ENCODE measurements around the gene CLASP2. TPM values are rescaled to one million over a fixed set of nuclear protein-coding genes. Genes with fewer than 3 reads are reported as not detected.
A peak's percentile ranks its signal among the peaks of the same experiment; 100 is the strongest.

CLASP2 gene
- total RNA-seq, 1 donor from 2014 or later = 54.0 TPM

GRCh38 chr3:33637482-33637881 lies 80.6 kb downstream of the CLASP2 start:
- no peak for DNase-seq (ENCODE audit: low read depth in 2 of 2)

GRCh38 chr3:33636125-33636850 lies 81.8 kb downstream of the CLASP2 start:
- peak; percentile 64 to 75 for DNase-seq (ENCODE audit: low read depth in 2 of 2)

DNA sequence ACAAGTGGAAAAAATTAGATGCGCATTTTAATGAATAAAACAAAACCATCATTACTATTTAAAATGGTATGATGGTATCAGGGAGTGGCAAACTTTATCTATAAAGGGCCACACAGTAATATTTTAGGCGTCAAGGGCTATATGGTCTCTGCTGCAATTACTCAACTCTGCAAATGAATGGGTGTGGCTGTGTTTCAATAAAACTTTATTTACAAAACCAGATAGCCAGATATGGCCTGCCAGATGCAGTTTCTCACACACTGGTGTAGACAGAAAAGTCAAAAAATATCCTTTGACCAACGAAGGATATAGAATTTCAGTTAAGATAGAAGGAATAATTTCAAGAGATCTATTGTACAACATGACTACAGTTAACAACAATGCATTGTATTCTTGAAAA lies 83.8 kb downstream of the CLASP2 start:
- no peak for DNase-seq (ENCODE audit: low read depth in 2 of 2)

GRCh38 chr3:33629219-33629618 lies 88.8 kb downstream of the CLASP2 start:
- DNase-seq (ENCODE audit: low read depth in 2 of 2) = no peak

DNA sequence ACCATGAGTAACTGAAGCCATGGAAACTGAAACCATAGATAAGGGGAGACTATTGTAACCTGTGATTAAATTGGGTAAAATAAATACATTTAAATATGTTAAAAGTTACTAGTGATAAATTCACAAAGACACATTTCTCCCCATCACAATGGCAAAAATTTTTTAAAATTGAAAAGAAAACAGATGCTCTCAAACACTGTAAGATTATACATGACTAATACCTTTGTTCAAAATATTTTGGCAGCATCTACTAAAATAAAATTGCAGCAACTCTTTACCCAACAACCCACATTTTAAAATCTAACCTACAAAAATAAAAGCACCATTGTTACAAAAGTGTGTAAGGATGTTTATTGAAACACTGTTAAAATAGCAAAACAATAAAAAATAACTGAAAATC lies 93.3 kb downstream of the CLASP2 start:
- DNase-seq (ENCODE audit: low read depth in 2 of 2) = peak in 1 of 2 donors; percentile 2

GRCh38 chr3:33613041-33613440 lies 105.0 kb downstream of the CLASP2 start:
- no peak for DNase-seq (ENCODE audit: low read depth in 2 of 2)

DNA sequence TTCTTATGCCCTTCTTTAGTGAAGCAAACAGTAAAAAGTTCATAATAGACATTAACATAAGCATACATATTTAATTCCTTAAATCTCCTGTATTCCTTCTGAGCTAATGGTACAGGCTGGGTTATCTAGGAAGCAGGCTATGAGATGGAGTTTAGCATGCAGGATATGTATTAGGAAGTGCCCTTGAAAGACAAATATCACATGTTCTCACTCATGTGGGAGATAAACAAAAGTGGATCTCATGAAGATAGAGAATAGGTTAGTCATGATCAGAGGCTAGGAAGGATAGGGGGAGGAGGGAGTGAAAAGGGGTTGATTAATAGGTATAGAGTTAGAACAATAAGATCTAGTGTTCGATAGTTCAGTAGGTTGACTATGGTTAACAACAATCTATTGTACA lies 105.4 kb downstream of the CLASP2 start:
- DNase-seq (ENCODE audit: low read depth in 2 of 2) = peak in 1 of 2 donors; percentile 63

DNA sequence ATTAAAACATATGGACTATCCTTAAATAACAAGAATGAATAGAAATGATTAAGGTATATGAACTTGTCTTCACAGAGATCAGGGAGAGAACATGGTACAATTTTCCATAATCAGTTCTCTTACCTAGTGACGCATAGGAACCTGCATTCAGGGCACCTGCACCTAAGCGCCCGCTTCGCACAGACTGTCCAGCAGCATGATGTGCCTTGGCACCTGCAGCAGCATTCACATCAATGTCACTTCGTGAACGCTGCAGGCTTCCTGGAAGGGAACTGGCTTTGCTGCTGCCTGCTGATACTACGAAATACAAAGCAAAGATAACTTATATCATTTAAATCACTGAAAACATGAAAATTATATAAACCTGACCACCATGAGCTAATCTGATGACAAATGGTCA lies 115.2 kb downstream of the CLASP2 start:
- no peak for DNase-seq (ENCODE audit: low read depth in 2 of 2)

- DNase-seq (ENCODE audit: low read depth in 2 of 2) = no peak
Observed at GRCh38 chr3:33597257-33597689, 120.8 kb downstream of the CLASP2 start.

DNA sequence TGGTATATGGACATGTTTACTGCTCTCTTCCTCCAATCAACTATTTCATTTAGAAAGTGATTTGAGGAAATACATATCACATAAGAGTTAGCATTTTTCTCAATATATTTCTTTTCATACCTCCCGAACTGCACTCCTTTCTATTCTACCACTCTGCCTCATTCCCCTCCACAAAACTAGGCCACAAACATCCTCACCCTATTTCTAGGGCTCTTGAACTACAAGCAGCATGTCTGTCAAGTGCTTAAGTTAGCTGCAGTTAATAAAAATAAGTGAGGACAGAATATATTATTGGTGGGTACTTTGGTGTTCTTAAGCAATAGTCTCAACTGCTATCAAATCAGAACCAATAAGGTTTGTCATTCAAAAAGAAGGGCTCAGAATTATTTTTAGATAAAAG lies 125.1 kb downstream of the CLASP2 start:
- no peak for DNase-seq (ENCODE audit: low read depth in 2 of 2)

GRCh38 chr3:33590541-33590940 lies 127.5 kb downstream of the CLASP2 start:
- DNase-seq (ENCODE audit: low read depth in 2 of 2) = no peak

DNA sequence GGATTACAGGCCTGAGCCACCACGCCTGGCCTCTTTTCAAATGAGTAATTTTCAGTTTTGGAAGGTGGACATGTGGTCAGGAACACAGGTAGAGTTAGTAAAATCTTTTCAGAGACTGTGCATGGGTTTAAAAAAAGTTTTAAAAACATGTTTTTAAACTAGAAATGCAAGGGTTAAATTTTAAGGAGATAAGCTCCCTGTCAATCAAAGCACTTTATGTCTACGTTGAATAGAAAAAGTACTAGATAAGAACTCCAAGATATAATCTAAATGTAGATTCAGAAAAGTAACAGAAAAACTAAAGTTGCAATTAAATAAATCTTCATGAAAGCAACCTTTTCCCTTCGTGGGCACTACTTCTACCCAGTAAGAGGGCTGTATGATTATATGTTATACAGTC lies 131.7 kb downstream of the CLASP2 start:
- DNase-seq (ENCODE audit: low read depth in 2 of 2) = no peak

DNA sequence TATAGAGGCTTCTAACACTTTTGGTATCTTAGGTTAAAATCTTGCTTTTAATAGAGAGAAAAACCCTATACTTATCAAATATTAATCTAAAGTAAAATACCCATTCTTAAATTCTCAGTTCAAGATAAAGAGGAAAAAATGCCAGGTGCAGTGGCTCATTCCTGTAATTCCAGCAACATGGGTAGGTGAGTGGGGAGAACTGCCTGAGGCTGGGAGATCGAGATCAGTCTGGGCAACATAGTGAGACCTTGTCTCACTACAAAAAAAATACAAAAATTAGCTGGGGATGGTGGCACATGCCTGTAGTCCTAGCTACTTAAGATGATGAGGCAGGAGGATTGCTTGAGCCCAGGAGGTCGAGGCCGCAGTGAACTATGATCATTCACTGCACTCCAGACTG lies 135.8 kb downstream of the CLASP2 start:
- DNase-seq (ENCODE audit: low read depth in 2 of 2) = no peak

DNA sequence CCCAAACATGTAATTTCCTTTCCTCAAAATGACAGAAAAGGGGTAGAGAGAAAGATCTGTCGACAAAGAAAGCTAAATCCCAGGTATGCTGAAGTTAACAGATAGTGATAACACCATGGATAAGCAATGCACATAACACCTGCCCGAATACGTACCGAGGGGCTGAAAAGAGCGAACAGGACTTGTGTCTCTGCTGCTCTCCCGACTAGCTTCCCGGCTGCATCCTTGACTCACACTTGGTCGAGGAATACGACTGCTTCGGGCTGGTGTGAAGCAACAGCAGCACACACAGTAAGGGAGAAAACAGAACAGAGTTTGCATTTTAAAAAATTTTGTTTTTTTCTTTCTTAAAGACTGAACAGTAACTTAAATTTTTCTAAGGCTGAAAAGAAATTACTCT lies 136.4 kb downstream of the CLASP2 start:
- no peak for DNase-seq (ENCODE audit: low read depth in 2 of 2)

- DNase-seq (ENCODE audit: low read depth in 2 of 2) = no peak
Observed at GRCh38 chr3:33579840-33580239, 138.2 kb downstream of the CLASP2 start.

GRCh38 chr3:33579178-33579510 lies 138.9 kb downstream of the CLASP2 start:
- no peak for DNase-seq (ENCODE audit: low read depth in 2 of 2)

DNA sequence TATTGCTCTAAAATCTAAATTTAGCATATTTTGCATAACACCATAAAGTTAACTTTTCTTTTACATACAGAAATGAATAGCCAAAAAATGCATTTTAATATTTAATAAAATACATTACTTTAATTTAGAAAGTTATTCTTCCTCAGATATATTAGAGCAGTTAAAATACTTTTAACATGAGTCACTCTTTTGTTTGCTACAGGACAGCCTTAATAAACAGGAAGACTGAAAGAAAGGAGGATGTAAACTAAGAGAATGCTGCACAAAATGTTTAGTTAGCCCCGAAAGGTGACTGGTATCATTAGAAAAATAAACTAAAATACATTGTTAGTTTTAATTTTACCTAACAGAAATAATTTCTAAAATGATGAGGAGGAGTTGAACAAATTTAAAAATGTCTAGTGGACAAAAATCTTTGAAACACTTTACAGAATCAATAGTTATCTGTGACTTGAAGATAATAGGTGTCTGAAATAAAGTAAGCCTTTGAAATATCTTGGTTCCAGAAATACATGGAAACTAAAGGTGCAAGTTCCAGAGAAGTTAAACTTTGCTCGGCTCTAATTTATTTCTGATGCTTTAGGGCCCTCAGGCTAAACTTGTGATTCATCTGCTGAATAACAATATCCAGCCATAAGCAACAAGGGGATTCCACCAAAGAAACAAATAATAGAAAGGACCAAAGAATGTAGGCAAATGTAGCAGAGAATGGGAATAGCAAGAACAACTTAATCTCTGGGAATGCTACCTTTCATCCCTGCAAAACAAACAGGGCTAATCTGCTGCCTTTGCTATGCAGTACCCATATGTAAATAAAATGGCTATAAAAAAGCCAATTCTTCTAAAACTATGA lies 139.5 kb downstream of the CLASP2 start:
- DNase-seq (ENCODE audit: low read depth in 2 of 2) = peak; percentile 11 to 45

DNA sequence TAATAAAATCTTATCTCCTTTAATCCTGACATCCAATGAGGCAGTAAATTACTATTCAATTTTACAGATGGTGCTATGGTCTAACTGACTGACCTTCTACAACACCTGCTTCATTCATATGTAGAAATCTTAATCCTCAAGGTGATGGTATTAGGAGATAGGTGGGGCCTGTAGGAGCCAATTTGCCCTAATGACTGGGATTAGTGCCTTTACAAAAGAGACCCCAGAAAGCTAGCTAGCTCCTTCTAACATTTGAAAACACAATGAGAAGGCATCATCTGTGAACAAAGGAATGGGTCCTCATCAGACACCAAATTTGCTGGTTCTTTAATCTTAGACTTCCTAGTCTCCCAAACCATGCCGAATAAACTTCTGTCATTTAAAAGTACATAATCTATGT lies 140.5 kb downstream of the CLASP2 start:
- no peak for DNase-seq (ENCODE audit: low read depth in 2 of 2)

- DNase-seq (ENCODE audit: low read depth in 2 of 2) = no peak
Observed at GRCh38 chr3:33577173-33577572, 140.9 kb downstream of the CLASP2 start.

DNA sequence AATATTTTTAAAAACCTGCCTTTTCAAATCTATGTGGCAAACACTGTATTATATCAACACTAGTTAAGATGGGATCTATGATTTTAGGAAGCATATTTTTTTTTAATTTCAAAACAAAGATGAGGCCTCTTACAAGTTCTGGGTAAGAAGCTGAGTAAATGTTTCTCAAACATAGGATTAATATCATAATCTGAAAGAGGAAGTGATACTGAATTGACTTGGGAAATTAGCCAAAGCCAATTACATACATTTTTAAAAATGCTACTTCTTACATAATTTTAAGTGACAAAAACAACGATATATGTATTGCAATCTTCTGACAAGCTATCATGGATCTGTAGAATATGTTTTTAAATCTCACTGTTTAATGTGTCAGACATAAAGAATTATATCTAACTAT lies 142.7 kb downstream of the CLASP2 start:
- DNase-seq (ENCODE audit: low read depth in 2 of 2) = no peak

- DNase-seq (ENCODE audit: low read depth in 2 of 2) = no peak
Observed at GRCh38 chr3:33557829-33558228, 160.2 kb downstream of the CLASP2 start.

GRCh38 chr3:33557279-33557678 lies 160.8 kb downstream of the CLASP2 start:
- DNase-seq (ENCODE audit: low read depth in 2 of 2) = no peak

GRCh38 chr3:33547101-33547500 lies 171.0 kb downstream of the CLASP2 start:
- no peak for DNase-seq (ENCODE audit: low read depth in 2 of 2)
